MM.1S (cell line): ENCODE data around the gene LBHD2.

ENCODE experiments used
- DNase-seq: peaks from one replicate; pipeline ENCODE4 v3.0.0-alpha.2; 2015
- H2AFZ ChIP-seq: fragments of 300-600 bp; sonication (generic); 2 replicates; pipeline ENCODE4 v1.6.0; 2016; ENCODE audit warnings: antibody characterized with exemption, low read length
- H3F3A ChIP-seq: fragments of 300-600 bp; sonication (generic); 2 replicates; pipeline ENCODE4 v1.6.1; 2016; ENCODE audit warnings: mild to moderate bottlenecking, antibody characterized with exemption, low read length, moderate library complexity, mixed read lengths; ENCODE audit not compliant: insufficient read depth
- H3K27ac ChIP-seq: fragments of 300-600 bp; sonication (generic); 2 replicates; pipeline ENCODE4 v1.5.1; 2016; ENCODE audit warnings: mild to moderate bottlenecking, low read length
- H3K27me3 ChIP-seq: fragments of 300-600 bp; sonication (generic); replicated peaks from 2 replicates; pipeline ENCODE4 v1.6.0; 2016; ENCODE audit warnings: low read length; ENCODE audit not compliant: insufficient read depth
- H3K36me3 ChIP-seq: fragments of 300-600 bp; sonication (generic); replicated peaks from 2 replicates; pipeline ENCODE4 v1.6.1; 2016; ENCODE audit warnings: mild to moderate bottlenecking, low read length, mixed read lengths; ENCODE audit not compliant: insufficient read depth
- H3K4me1 ChIP-seq: fragments of 300-600 bp; sonication (generic); 2 replicates; pipeline ENCODE4 v1.6.1; 2016; ENCODE audit warnings: low read length, mixed read lengths
- H3K4me2 ChIP-seq: fragments of 300-600 bp; sonication (generic); 2 replicates; pipeline ENCODE4 v1.6.0; 2016; ENCODE audit warnings: low read depth, low read length
- H3K4me3 ChIP-seq: fragments of 300-600 bp; sonication (generic); 2 replicates; pipeline ENCODE4 v1.5.1; 2016; ENCODE audit warnings: low read length, mixed read lengths
- H3K79me2 ChIP-seq: fragments of 300-600 bp; sonication (generic); 2 replicates; pipeline ENCODE4 v1.6.1; 2016; ENCODE audit warnings: mixed run types, low read length, mixed read lengths
- H3K9ac ChIP-seq: fragments of 300-600 bp; sonication (generic); 2 replicates; pipeline ENCODE4 v1.6.1; 2016; ENCODE audit warnings: low read length, mixed read lengths
- H3K9me2 ChIP-seq: fragments of 300-600 bp; sonication (generic); replicated peaks from 2 replicates; pipeline ENCODE4 v1.6.1; 2016; ENCODE audit warnings: mild to moderate bottlenecking, low read length, mixed read lengths; ENCODE audit not compliant: insufficient read depth
- H3K9me3 ChIP-seq: fragments of 300-600 bp; sonication (generic); replicated peaks from 2 replicates; pipeline ENCODE4 v1.6.1; 2016; ENCODE audit warnings: mild to moderate bottlenecking, low read length, mixed read lengths; ENCODE audit not compliant: insufficient read depth
- H4K20me1 ChIP-seq: fragments of 300-600 bp; sonication (generic); 2 replicates; pipeline ENCODE4 v1.6.1; 2016; ENCODE audit warnings: mild to moderate bottlenecking, low read length, moderate library complexity, mixed read lengths; ENCODE audit not compliant: insufficient read depth
- EZH2 ChIP-seq: fragments of 300-600 bp; sonication (generic); optimal IDR thresholded peaks from 2 replicates; pipeline ENCODE3; 2017; ENCODE audit warnings: low read depth, mild to moderate bottlenecking, antibody characterized with exemption, low read length, mixed read lengths
- EZH2phosphoT487 ChIP-seq: fragments of 300-600 bp; sonication (generic); IDR thresholded peaks from 2 replicates; pipeline ENCODE4 v1.6.1; 2018; ENCODE audit warnings: antibody characterized with exemption, low read length
- TF ChIP-seq, protein P1 (sequence below): fragments of 300-600 bp; sonication (generic); IDR thresholded peaks from 2 replicates; pipeline ENCODE4 v1.5.1; 2016; ENCODE audit warnings: antibody characterized with exemption, low read length, mixed read lengths

LBHD2 gene

DNA sequence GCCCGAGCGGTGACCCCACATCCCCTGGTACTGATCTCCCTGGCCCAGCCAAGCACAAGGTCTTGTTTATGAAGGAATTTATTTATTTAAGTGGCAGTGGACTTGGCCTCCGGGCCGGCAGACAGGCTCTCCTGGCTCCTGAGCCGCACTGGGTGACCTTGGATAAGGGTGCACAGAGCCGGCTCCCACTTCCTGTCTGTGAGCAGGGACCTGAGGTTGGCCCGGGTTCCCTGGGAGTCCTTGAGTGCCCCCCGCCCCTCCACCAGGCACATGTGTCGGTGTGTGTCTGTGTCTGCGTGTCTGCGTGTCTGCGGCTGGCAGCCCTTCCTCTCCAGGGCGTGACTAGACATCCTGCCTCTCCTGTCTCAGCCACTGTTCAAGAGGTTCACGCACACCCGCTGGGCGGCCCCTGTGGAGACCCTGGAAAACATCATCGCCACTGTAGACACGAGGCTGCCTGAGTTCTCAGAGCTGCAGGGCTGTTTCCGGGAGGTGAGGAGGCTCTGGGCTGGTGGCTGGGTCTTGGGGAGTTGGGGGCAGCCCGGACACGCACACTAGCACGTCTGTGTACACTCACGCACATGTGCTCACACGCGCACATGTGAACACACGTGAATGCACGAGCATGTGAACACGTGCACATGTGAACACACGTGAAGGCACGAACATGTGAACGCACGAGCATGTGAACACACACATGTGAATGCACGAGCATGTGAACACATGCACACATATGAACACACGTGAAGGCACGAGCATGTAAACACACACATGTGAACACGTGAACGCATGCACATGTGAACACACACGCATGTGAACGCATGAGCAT is 48.6 kb downstream of the LBHD2 start:
- DNase-seq = no peak
- Histone ChIP-seq H2AFZ (no peak overlapping the region), H3K36me3 (no peaks in the 10 kb centered on the region), H3F3A (no peaks in the 10 kb centered on the region), H3K79me2 (no peaks in the 10 kb centered on the region), H3K9ac (no peak overlapping the region), H3K4me1 (no peaks in the 10 kb centered on the region), H3K9me3 (no peaks in the 10 kb centered on the region), H3K27me3 (peaks cover 4% of the 10 kb centered on the region), H3K4me3 (no peak overlapping the region), H3K9me2 (no peaks in the 10 kb centered on the region), H4K20me1 (no peaks in the 10 kb centered on the region), H3K27ac (no peak overlapping the region), H3K4me2 (no peak overlapping the region)
- no peak for TF ChIP-seq EZH2
- no peak for TF ChIP-seq EZH2phosphoT487
- TF ChIP-seq, protein P1, sequence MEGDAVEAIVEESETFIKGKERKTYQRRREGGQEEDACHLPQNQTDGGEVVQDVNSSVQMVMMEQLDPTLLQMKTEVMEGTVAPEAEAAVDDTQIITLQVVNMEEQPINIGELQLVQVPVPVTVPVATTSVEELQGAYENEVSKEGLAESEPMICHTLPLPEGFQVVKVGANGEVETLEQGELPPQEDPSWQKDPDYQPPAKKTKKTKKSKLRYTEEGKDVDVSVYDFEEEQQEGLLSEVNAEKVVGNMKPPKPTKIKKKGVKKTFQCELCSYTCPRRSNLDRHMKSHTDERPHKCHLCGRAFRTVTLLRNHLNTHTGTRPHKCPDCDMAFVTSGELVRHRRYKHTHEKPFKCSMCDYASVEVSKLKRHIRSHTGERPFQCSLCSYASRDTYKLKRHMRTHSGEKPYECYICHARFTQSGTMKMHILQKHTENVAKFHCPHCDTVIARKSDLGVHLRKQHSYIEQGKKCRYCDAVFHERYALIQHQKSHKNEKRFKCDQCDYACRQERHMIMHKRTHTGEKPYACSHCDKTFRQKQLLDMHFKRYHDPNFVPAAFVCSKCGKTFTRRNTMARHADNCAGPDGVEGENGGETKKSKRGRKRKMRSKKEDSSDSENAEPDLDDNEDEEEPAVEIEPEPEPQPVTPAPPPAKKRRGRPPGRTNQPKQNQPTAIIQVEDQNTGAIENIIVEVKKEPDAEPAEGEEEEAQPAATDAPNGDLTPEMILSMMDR = no peak

GRCh38 chr14:103133210-103134140 is 49.5 kb downstream of the LBHD2 start:
- Histone ChIP-seq H3K9ac (no peak overlapping the region), H3K27ac (no peak overlapping the region), H3K27me3 (peaks cover 4% of the 10 kb centered on the region), H4K20me1 (no peaks in the 10 kb centered on the region), H3K4me2 (no peak overlapping the region), H3K9me3 (no peaks in the 10 kb centered on the region), H3F3A (no peaks in the 10 kb centered on the region), H3K9me2 (no peaks in the 10 kb centered on the region), H3K79me2 (no peaks in the 10 kb centered on the region), H2AFZ (no peak overlapping the region), H3K4me1 (no peaks in the 10 kb centered on the region), H3K36me3 (no peaks in the 10 kb centered on the region), H3K4me3 (no peak overlapping the region)
- DNase-seq = no peak
- TF ChIP-seq EZH2phosphoT487 (no peak), EZH2 (no peak)
- TF ChIP-seq, protein P1 = no peak

GRCh38 chr14:103134405-103134804 is 50.4 kb downstream of the LBHD2 start:
- no peaks in the 10 kb centered on the region for H3K4me1 ChIP-seq
- H3K27ac ChIP-seq = no peak overlapping the region
- no peak overlapping the region for H3K4me3 ChIP-seq
- no peak overlapping the region for H3K4me2 ChIP-seq
- no peaks in the 10 kb centered on the region for H3F3A ChIP-seq
- H3K9me3 ChIP-seq = no peaks in the 10 kb centered on the region
- no peak for DNase-seq
- no peak overlapping the region for H3K9ac ChIP-seq
- no peak overlapping the region for H2AFZ ChIP-seq
- H3K36me3 ChIP-seq = no peaks in the 10 kb centered on the region
- H3K79me2 ChIP-seq = no peaks in the 10 kb centered on the region
- no peaks in the 10 kb centered on the region for H4K20me1 ChIP-seq
- TF ChIP-seq EZH2phosphoT487 (no peak), EZH2 (no peak)
- TF ChIP-seq, protein P1 = no peak
- H3K27me3 ChIP-seq = peaks cover 9% of the 10 kb centered on the region
- no peaks in the 10 kb centered on the region for H3K9me2 ChIP-seq
